HG03354 (cell line): ENCODE results near the gene METTL24.
"Not testable (repeated sequence)": the region's sequence is repeated elsewhere in the genome, so short reads cannot be mapped to it uniquely, and the experiment has no call there.

Source experiments
- ATAC-seq: cut with Tn5 transposase; IDR thresholded peaks from one replicate; pipeline ENCODE4 v1.9.1; 2021; ENCODE audit warnings: mild to moderate bottlenecking; ENCODE audit not compliant: unreplicated experiment, poor library complexity, severe bottlenecking

METTL24 gene

DNA sequence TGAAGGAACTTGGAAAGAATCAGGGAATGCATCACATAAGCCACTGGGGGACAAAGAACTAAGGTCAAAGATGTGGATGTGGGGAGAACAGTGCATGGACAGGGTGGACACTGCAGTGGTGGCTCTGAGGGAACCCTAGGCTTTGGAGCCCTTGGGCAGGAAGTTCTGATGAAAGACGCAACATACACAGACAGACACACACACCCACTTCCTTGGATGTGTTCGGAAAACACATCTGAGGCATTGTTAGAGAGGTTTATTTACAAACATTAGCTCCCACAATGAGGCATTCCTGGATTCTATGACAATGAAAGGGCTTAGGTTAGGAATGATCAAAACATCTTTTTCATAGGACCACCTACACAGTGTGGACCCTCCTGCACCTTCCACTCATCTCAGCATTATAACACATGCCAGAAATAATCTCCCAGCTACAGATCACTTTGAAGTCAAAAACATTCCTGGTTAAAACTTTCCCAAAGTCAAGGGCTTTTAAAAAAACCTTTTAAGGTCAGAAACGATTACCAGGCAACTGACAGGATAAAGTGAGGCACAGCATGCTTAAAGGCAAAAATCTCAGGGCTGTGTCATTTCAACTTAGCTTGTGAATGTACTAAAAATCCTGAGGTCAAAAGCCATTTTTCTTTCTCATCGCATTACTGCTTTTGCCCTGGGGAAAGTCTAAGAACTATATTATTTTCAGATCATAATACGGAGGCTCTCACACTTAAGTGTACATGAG is 6.4 kb upstream of the METTL24 start:
- ATAC-seq: no peak

DNA sequence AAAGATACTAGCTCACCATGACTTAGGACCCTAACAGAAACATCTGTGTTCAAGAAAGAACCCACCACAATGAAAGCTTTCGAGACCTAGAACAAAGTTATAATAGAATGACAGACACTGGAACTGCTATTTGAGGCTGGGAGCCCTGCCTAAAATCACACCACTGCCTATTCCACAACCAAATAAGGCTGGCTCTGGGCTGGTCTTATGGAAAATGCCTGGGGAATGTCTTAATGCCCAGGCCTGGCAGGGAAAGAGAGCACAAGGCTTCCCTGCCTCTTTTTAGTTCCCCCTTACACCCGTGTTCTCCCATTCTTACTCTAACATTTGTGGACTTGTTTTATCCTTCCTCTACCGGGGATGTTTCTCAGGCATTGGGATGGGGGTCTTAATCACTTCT is 5.6 kb upstream of the METTL24 start:
- ATAC-seq: no peak

DNA sequence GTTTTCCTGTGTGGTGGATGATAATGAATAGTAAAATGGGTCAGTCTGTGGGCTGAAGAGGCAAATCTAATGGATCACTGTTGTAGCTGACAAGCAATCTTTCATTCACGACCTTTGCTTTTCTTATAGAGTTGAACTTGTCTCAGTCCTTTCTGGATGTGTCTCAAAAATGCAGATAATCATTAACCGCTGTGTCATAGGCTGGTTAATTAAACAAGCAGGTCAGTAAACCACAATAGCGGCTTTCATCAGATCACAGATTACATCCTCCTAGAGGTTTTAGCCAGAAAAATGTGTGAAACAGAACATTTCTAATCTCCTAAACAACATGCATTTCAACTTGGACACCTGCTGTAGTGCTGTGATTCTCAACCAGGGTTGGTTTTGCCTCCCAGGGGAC is 2.5 kb upstream of the METTL24 start:
- ATAC-seq: no peak

DNA sequence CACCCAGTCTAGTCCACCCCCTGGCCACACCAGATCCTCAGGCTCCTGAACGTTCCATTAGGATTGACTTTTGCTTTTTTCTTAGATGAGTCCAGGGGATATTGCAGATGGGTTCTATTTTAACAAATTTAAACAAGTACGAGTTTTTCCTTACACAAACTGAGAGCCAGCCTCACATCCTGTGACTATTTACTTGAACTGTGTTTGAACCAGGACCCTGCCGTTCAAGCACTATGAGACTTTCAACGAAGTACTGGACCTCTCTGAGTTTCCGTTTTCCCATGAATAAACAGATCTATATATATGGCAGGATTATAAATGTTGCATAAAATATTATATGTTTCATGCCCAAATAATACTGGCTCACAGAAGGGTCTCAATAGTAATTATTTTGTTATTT is 1.4 kb upstream of the METTL24 start:
- ATAC-seq: no peak

DNA sequence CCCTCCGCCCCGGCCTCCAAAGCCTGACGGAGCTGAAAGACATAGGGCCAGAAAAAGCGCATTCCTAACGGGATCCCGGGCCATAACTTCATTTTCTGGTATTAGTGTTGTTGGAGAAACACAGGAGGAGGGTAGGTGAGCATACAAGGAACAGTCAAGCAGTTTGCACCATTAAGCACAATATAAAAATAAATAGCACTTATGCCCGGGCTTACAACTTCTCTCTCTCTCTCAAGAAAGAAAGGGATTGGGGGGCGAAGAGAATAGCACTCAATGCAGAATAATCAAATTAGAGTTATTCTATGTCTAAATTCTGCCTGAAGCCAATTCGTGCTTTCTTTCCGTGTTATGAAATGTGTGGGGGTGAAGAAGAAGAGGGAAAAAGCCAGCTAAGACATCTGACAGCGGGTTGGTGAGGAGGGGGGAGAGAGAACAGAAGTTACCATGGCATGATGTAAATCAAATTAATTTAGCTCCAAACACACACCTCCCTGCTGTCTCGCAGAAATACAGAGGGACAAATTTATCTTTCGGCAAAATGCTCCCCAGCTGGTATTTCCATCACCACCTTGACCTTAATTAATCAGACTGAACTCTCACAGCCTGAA is 508 bp upstream of the METTL24 start:
- no peak for ATAC-seq

DNA sequence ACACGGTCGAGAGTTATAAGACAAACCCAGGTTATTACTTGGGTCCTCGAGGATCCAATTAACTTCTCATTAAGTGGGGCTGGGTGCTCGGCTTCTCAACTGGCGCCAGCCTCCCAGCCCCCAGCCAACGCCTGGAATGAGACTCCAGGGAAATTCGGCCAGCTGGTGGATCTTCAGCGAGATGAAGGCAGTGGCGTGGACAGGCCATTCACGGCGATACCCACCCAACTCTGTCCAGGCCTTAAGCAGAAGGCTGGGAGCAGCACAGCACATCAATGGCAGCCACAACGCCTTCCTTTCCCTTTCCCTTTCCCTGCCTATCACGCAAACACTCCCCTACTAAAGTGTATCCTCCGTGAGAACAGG is 868 bp downstream of the METTL24 start:
- ATAC-seq: no peak

DNA sequence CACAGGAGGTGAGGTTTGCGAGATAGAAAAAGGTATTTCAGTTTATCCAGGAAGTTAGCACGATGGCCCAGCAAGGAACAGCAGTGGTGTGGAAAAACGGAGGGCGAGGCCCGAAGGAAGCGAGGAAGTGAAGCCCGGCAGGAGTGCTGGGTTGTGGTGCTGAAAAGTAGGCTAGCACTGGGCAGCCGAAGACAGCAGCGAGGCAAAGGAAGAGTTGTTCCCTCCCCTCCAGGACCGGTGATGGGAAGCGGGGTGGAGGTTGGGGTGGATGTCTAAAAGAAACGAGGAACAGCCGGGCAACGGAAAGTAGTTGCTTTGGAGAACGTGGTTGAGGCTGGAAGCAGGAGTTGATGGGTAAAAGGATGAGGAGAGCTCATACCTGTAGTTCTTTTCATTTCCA is 1.4 kb downstream of the METTL24 start:
- no peak for ATAC-seq

DNA sequence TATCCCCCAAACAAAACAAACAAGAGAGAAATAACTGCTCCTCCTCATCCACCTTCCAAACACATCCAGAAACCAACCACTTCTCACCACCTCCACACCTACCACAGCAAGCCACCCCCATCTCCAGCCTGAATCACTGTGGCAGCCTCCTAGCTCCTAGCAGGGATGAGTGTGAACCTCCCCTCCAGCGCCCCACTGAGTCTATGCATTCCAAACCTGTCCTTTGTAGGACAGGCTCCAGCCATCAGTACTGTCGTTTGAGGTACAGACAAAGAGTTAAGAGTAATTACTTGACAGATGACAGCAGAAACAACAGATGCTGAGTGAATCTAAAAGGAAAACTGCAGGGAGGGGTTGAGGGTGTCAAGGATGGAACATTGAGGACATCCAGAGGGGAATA is 2.4 kb downstream of the METTL24 start:
- no peak for ATAC-seq

DNA sequence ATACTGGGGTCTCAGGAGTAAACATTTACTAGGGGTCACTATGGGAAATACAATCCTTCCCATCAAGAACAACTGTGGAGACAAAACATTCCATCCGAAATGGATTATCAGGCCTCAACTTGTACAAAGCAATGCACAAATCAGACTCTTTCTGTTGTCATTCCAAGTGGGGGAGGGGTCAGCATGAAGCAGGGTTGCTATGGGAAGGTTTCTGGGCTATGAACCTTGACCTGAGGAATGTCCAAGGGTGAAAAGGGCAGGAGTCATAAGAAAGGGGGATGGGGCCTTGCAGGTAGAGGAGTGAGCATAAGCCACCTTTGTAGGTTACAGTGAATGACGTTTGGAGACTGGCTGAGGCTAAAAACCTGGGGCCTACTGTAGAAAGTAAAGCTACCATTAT is 3.1 kb downstream of the METTL24 start:
- ATAC-seq: no peak

DNA sequence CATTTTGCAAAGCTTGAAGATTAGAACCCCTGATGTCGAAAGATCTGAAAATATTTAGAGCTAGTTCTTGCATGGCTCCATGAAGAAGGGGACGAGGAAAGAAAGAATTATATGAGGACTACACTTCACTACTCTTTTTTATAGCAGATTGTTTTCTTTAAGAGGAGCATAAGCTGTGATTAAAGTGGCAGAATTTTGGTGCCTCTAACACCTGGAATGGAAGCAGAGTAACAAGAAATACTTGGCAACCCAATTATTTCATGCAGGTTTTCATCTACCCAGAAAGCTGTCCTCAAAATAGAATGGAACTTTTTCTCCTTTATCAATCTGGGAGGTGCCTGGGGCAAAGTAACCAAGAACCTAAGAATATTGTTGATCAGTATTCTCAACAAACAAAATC is 4.0 kb downstream of the METTL24 start:
- no peak for ATAC-seq

DNA sequence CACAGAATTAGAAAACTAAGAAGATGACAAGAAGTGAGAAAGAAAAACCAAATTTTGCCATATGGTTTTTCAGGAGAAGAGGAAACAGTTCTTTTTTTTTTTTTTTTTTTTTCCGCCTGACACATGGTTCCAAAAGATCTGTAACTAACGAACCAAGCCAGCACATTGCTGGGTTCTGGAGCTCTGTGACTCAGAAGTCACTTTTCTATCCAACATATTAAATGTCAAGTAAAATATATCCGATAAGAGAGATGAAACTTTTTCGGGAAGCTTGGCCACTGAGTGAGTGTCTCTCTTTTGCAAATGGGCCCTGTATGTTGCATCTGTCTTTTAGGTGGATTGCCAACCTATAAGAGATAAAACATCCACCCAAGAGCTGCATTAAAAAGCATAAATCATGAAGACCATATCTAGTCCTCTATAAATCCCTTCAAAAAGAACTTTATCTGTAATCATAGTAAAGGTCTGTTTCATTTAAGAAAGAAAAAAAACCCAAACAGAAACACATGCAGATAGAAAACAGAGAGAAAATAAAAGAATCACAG is 4.6 kb downstream of the METTL24 start:
- ATAC-seq: no peak

DNA sequence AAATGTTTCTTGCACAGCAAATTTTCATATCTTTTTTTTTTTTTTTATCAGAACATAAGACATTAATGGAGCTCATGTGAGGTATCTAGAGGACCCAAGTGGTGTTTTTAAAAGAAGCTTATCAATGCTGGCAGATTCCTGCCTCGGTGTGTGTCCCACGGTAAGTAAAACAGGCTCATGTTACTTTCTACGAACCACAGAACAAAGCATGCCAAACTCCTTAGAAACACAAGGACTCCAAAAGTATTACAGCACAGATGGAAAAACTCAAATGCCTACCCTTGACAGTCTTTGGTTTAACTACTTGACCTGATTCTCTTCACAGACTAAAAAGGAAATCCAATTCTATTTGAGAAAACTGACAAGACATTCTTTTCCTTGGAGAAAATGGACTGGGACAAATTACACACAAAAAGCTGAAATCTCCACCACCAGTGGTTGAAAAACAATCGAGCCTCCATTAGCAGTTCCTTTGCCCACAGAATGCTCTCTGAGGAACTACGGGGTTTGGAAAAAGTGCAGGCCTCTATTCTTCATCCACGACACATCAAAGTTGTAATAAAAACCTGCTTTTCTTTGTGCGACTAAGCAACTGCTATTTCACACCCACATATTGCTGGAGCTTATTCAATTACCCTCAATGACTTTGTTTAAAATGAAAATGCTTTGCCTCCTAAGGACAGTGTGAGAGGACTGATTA is 5.4 kb downstream of the METTL24 start:
- no peak for ATAC-seq

DNA sequence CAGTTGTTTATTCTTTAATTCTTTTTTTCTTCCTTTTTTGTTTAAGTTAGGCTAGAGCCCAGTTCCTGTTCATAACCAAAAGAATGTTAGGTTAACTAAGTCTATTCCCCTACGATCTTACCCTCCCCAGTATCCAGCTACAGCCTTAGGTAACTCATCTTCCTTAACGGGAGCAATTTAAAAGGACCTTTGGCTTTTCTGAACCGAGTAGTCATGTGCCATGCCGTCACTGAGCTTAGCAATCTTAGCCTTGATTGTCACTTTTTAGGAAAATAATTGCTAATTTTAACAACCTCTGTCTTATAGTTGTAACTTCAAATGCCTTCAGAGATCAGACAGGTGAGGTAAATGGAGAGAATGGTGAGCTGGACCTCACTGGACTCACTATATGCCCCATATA is 6.2 kb downstream of the METTL24 start:
- no peak for ATAC-seq

DNA sequence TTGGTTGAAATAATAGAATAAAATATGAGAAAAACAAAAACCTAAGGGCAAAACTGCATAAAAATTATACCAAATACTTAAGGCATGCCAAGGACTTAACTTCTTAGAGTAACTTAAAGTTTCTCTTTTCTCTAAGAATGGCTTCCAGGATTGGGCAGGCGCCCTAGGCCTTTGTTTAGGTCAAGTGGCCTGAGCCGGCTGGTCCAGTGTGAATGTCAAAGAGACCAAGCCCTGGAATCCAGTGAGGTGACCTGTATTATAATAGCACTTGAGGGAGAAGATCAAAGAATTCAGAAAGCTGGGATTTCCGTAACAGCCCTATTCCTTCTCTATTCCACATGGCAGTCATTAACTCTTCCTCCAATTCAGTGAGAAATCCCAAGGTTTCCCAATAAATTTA is 6.6 kb downstream of the METTL24 start:
- no peak for ATAC-seq

DNA sequence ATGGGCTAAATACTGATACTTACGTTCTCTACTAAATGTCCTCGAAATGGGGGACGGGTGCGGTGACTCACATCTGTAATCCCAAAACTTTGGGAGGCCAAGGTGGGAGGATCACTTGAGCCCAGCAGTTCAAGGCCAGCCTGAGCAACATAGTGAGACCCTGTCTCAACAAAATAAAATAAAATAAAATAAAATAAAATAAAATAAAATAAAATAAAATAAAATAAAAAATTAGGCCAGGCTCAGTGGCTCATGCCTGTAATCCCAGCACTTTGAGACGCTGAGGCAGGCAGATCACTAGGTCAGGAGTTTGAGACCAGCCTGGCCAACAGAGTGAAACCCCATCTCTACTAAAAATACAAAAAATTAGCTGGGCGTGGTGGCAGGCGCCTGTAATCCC is 7.6 kb downstream of the METTL24 start:
- not testable (repeated sequence) for ATAC-seq

DNA sequence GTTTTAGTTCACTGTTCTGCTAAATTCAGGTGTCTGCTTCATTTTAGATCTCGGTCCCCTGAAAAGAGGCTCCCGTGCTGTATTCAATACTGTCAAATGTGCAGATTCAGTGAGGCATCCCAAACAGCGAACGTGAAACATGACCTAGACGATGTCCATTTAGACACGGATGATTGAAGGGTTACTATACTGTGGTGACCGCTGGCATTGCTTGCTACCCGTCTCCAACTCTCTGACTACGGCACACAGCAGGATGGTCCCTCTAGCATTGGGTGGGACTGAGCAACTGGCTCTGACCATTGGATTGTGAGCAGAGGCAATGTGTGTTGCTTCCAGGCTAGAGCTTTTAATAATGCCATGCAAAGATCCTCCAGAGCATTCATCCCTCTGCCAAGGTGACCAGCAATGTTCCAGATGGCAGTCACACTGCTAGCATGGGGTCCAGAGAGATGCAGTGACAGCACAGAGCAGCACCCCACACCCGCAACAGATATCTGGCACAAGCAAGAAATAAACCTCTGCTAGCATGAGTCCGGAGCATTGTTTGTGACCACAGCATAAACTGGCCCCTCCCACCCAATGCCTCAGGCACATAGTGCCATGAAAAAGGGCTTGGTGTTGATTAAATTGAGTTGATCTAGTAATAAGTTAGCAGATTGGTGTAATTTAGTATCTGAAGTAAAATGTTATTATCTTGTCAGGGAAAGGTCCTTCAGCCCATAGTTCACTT is 9.0 kb downstream of the METTL24 start:
- no peak for ATAC-seq

DNA sequence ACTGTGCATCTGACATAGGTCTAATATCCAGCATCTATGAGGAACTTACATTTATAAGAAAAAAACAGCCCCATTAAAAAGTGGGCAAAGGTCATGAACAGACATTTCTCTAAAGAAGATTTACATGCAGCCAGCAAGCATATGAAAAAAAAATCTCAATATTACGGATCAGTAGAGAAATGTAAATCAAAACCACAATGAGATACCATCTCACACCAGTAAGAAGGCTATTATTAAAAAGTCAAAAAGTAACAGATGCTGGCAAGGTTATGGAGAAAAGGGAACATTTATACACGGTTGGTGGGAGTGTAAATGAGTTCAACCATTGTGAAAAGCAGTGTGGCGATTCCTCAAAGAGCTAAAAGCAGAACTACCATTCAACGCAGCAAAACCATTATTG is 13.1 kb downstream of the METTL24 start:
- no peak for ATAC-seq

DNA sequence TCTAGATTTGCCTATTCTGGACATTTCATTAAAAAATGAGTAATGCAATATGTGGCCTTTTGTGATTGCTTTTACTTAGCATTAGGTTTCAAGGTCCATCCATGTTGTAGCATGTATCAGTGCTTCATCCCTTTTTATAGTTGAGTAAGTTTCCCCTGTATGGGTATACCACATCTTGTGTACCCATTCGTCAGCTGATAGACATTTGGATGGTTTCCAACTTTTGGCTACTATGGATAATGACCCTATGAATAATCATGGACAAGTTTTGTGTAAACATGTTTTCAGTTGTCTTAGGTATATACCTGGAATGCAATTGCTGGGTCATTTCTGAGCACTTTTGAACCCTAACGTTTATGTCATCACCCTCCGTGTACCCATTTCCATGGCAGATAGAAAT is 15.4 kb downstream of the METTL24 start:
- no peak for ATAC-seq

DNA sequence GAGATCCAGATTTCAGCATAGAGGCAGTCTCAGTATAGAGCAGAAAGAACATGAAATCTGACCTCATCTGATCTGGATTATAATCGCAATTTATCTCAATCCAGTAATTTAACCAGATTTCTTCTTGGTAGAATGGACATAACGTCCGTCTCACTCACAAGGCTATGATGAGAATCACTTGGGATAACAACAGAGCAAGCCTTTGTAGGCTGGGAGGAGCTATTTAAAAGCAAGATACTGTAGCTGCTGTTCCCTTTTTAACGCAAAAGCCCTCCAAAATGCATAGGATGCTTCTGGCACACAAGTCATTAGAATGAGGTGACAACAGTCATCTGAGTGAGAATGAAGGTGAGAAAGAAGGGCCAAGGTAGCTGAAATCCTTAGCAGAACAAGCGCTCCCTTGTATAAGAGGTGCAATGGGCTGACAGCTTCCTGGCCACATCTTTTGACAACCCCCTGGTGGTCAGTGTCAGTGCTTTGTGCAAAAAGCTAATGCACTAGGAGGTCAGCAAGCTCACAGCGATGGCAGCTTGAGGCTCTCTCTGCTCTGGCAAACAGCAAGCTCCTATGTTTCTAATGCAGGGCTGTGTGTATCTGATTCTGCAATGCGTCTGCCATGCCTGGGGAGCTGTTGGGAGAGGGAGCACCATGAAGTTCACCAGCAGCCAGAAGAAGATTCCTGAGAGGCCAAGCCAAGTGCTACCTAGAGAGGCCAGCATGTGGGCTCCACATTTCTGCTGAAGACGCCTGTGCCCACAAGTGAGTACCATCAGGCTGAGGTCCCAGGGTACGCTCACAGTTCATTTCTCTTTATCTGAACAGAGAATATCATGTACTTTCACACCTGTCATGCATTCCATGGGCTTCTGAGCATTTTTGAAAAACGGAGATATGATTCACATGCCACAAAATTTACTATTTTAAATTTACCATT is 16.2 kb downstream of the METTL24 start:
- ATAC-seq: no peak
